GM18951 (cell line): Measurements from ENCODE around the gene UTP11.

Experiments used
- POLR2A ChIP-seq: IDR thresholded peaks from 4 replicates; pipeline ENCODE4 v1.6.1; 2011; ENCODE audit warnings: mild to moderate bottlenecking; ENCODE audit not compliant: insufficient read length, insufficient read depth; ENCODE audit errors: extremely low read depth
- in situ Hi-C: fragments of 300-500 bp; cut with MboI; formaldehyde crosslinking; loops from one replicate; pipeline ENCODE4 v1.12.0; 2022; ENCODE audit warnings: low sequenced_read_pairs, mixed read lengths, inconsistent platforms; ENCODE audit not compliant: unreplicated experiment

UTP11 gene

DNA sequence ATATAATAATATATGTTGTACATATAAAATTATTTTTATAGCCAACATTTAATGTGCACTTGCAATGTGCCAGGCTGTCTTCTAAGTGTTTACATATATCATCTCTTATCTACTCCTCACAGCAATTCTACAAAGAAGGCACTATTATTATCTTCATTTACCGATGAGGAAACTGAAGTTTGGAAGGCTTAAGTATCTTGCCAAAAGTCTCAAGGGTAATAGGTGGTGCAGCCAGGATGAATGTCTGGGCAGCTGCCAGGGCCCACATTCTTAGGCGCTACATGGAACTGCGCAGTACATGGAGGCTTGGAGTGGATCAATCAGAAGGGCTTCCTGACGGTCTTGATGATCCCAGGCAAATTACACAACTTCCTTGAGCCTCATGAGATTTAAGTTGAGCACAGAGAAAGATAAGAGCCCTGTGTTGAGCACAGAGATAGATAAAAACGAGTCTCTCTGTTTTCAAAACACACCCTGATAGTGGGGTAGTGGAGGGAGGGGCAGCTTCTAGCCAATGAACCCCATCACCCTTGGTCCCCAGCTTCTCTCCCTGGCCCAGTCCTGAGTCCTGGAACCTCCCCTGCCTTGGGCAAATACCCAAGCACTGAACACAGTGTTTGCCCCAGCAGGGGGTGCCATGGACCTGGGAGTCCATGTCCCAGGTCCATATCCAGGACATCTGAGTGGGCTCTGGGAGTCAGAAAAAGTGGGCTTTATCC, 24.8 kb downstream of the UTP11 start:
- TF ChIP-seq POLR2A = no peak
- in situ Hi-C loops = loop anchor here (25.0 kb wide), 1 partner anchor 550 kb away; no protein-coding TSS in a partner anchor

DNA sequence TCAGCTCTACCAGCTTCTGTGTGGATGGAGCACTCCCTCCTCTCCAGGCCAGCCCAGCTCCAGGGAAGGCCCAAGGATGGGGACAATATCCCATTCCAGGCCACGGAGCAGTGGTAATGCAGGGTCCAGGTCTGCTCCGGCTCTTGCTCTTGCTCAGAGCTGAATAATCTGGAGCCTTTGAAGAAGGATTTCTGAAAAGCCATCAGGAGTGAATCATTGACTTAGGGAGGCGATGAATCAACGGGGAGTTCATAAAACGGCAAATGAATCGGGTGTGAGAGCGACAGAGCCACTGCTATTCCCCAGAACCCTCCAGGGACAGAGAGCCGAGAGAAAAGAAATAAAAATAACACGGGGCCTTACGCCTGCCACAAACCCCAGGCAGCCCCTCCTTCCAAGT, 26.3 kb downstream of the UTP11 start:
- in situ Hi-C loops = loop anchor here (25.0 kb wide), 1 partner anchor 548 kb away; no protein-coding TSS in a partner anchor
- no peak for TF ChIP-seq POLR2A

DNA sequence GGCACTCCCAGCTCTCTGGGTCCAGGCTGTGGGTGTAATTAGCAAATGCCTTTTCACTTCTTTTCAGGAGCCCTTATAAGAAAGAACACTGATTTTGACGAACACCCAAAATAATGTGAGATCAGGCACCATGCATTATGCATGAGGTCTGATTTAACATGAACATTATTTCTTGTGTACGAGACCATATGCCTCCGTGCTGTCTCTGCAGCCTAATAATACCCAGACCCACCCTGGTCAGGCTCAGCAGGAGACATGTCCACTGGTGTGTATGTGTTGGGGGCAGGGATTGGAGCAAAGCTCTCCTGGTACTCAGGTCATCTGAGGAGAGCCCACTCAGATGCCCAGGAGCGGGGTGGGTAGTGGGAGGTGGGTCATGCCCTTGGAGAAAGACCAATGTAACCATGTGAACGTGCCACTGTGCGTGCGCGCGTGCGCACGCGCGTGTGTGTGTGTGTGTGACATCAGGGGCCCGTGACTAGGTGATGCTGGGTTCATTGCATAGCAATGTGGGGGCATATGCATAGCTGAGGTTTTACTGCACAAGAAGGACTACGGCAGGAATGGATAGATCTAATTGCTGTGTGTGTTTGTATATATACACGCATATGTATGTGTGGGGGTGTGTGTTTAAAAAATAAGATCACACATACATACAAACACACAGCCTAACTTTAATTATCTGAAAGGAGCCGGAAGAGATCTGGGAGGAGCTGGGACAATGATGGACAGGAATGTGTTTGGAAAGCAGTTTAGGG, 27.0 kb downstream of the UTP11 start:
- in situ Hi-C loops = loop anchor here (25.0 kb wide), 1 partner anchor 548 kb away; no protein-coding TSS in a partner anchor
- TF ChIP-seq POLR2A = no peak

DNA sequence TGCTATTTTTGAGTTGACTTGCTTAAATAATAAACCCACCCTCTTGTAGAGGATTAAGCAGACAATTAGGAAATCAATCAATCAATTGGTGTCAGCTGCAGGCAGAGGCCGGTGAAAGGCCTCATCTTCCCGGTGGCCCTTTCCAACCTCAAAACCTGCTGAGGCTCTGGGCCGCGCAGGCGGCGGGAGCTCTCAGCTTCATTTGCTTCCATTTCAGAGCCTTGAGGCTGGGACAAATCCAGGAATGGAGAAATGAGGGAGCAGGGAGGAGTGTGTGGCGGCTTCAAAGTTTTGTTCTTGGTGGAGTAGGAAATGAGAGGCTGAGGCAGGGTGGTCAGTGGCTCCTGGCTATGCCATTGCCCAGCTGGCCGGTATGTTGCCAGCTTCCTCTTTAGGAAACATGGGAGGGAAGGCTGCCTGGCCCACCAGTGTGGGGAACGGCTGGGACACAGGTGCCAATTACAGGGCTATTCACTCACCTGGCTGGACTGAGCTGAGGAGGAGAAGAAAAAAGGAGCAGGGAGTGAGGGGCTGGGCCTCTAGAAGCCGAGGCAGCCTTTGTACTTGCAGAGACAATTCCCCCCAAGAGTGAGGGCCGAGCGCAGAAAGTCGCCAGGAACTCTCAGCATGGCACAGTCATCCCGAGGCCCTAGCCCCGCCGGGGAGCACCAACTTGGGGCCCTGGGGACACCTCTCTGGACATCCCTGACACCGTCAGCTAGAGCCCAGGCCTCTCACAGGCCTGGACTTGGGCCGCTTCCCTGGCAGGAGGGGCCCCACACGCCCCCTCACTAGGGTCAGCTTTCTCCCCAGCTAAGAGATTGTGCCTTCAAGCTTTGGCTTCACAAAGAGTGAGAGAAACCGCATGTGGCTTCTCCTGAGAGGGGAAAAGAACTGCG, 29.7 kb downstream of the UTP11 start:
- in situ Hi-C loops = loop anchor here (25.0 kb wide), 1 partner anchor 545 kb away; no protein-coding TSS in a partner anchor
- TF ChIP-seq POLR2A = no peak

DNA sequence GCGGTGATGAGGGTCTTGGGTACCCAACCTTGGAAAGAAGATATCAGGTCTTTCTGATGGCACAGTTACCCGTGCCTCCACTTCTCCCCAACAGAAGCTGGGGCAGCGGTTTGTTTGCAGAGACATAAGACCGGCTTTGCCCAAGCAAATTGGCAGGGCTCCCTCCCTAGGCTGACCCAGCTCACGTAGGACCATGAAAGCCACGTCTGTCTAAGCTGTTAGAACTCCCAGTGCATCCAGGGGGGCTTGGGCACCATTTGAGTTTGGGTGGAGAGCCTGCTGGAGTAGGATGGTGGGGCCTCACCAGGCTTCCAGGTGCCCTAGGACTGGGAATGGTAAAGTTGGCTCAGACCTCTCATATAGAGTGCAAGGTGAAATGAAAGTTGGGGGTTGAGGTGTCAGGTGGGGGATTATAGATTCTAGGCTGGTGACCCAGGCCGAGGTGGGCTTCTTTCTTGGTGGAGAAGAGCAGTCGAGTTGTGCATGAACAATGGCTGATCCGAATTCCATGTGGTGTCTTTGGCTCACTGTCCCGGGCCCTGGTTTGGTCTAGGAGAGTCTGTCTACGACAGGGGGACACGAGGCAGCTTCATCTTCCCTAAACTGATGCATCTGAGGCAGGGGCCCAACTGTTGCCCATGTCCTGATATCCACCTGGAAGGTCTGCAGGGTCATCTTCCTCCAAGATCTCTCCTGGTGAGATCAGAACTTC, 30.7 kb downstream of the UTP11 start:
- TF ChIP-seq POLR2A = no peak
- in situ Hi-C loops = loop anchor here (25.0 kb wide), 1 partner anchor 544 kb away; no protein-coding TSS in a partner anchor

DNA sequence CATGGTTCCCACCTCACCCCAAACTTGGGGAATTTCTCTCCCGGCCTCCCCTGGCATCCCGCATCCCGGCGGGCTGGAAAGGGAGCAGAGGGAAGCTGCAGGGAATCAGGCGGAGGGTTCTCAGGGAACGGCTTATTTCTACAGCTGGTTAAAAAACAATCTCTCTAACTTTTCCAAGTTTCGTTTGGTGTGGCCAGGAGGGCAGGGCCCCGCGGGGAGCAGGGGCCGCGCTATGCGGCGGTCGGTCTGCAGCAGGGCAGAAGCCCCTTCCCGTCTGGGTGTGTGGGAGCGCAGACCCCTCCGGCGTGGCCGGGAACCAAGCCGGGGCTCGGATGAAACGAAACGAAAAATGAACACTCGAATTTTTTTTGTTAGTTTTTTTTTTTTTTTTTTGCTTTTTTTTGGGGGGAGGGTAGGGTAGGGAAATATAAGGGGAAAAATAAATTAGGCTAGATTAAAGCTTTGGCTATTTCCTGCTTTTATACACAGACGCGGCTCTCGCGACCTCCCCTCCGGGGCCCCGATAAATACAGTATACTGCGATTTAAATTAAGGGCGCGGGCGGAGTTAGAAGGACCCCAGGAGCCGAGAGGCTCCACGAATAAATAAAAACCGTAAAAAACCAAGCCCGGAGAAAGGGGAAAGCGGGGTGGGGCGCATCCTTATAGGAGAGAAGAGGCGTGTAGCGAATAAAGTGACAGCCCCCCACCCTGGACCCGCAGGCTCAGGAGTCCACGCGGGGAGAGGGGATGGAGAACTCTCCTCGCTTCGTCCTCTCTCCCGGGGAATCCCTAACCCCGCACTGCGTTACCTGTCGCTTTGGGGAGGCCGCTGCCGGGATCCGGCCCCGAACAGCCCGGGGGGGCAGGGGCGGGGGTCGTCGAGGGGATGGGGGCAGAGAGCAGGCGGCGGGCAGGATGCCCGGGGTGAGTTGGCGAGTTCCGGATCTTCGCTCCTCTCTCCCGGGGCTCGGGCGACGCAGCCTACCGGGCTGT, 32.0 kb downstream of the UTP11 start:
- in situ Hi-C loops = loop anchor here (25.0 kb wide), 1 partner anchor 543 kb away; no protein-coding TSS in a partner anchor
- no peak for TF ChIP-seq POLR2A

DNA sequence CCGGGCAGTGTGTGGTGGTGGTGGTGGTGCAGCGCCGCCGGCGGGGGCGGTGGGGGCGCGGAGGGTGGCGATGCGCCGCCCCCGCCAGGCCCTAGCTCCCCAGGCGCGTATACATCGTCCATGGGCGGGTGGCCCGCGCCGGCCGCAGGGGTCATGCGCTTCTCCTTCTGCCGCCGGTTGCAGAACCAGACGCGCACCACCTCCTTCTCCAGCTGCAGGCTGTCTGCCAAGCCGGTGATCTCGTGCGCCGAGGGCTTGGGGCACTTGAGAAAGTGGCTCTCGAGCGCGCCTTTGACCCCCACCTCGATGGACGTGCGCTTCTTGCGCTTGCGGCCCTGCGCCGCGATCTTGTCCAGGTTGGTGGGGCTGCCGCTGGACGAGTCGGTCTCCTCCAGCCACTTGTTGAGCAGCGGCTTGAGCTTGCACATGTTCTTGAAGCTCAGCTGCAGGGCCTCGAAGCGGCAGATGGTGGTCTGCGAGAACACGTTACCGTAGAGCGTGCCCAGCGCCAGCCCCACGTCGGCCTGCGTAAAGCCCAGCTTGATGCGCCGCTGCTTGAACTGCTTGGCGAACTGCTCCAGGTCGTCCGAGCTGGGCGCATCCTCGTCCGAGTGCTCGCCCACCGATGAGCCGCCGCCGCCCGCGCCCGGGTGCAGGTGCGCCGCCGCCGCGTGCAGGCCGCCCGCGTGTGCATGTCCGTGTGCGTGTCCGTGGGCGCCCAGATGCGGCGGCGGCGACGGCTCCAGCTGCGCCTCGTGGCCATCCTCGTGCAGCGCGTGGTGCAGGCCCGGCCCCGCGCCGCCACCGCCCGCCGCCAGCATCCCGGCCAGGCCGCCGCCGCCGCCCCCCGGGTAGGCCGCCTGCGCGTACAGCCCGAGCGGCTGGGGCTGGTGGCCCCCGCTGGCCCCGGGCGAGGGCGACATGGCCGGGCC, 33.1 kb downstream of the UTP11 start:
- no peak for TF ChIP-seq POLR2A
- in situ Hi-C loops = loop anchor here (25.0 kb wide), 1 partner anchor 542 kb away; no protein-coding TSS in a partner anchor

DNA sequence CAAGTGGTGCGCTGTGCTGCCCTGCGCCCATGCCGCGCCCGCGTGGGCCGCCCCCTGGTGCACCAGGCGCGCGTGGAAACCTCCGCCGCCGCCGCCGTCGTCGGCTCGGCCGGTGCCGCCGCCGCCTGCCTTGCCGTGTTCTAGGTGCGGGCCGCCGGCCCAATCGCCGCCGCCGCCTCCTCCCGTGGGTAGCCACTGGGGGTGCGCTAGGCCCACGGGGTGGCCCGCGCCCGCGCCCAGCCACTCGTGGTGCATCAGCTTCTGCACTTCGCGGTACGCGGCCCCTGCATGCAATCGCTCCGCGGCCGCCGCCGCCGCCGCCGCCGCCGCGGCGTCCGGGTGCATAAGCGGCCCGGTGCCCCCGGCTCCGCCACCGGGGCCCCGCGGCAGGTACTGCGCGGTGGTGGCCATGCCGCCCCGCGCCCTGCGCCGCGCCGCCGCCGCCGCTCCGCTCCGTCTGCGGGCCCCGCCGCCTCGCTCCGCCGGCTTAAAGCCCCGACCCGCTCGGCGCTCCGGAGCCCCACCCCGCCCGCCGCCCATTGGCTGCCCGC, 33.9 kb downstream of the UTP11 start, which contains the start of gene POU3F1:
POU3F1 (minus strand) TSS at position 461 of the 551 bp plus-strand sequence; CDS start at position 411, 50 bp downstream.
- TF ChIP-seq POLR2A = peak; percentile 81
- in situ Hi-C loops = loop anchor here (25.0 kb wide), 1 partner anchor 541 kb away; no protein-coding TSS in a partner anchor

GRCh38 chr1:38046884-38047602, 34.5 kb downstream of the UTP11 start:
- TF ChIP-seq POLR2A = no peak
- in situ Hi-C loops = loop anchor here (25.0 kb wide), 1 partner anchor 540 kb away; no protein-coding TSS in a partner anchor
